SK-N-SH (cell line): ENCODE measurements around the gene TBRG4. TPM values are rescaled to one million over a fixed set of nuclear protein-coding genes. Genes with fewer than 3 reads are reported as not detected.

Experiments used
- CTCF ChIA-PET: fragments of 300-600, 350-600 bp; formaldehyde crosslinking; extraction: SDS; loops from one replicate; lab custom pipeline; 2021; lab: Yijun Ruan, JAX
- POLR2A ChIA-PET: fragments of 350-600 bp; sonication (Branson Sonifier 250); formaldehyde crosslinking; extraction: SDS; loops from one replicate; lab custom pipeline; 2020; ENCODE audit warnings: antibody characterized with exemption, inconsistent platforms; lab: Yijun Ruan, JAX
- DNase-seq: peaks from one replicate; pipeline ENCODE4 v3.0.0; 2012
- H2AFZ ChIP-seq: fragments of 200-600 bp; sonication (generic); 2 replicates; pipeline ENCODE4 v1.8.1; 2016; ENCODE audit warnings: antibody characterized with exemption, mild to moderate bottlenecking, low read depth
- H3F3A ChIP-seq: fragments of 200-600 bp; sonication (generic); replicated peaks from 2 replicates; pipeline ENCODE3; 2016; ENCODE audit warnings: antibody characterized with exemption, mild to moderate bottlenecking; ENCODE audit not compliant: insufficient read depth
- H3K27ac ChIP-seq, 2 experiments: fragments of 200-500 bp in 1 of 2; fragments of 200-600 bp in 1 of 2; sonication (Bioruptor generic) in 1 of 2; sonication (generic), shearing (Covaris generic) in 1 of 2; 2 replicates each; pipeline versions ENCODE4 v1.5.1 to v1.6.1; 2014 to 2016; ENCODE audit warnings: low read depth in 2 of 2, inconsistent platforms in 1 of 2, low read length in 1 of 2, mild to moderate bottlenecking in 1 of 2, mixed read lengths in 1 of 2
- H3K27me3 ChIP-seq: fragments of 200-600 bp; sonication (generic), shearing (Covaris generic); 2 replicates; pipeline ENCODE4 v1.6.1; 2016; ENCODE audit warnings: mixed run types; ENCODE audit not compliant: insufficient read depth
- H3K36me3 ChIP-seq, 2 experiments: fragments of 200-500 bp in 1 of 2; fragments of 200-600 bp in 1 of 2; sonication (Bioruptor generic) in 1 of 2; sonication (generic) in 1 of 2; replicated peaks in 1 of 2; 2 replicates each; pipeline versions ENCODE3 to v1.5.1; 2014 to 2016; ENCODE audit warnings: low read length in 1 of 2, mild to moderate bottlenecking in 1 of 2; ENCODE audit not compliant: insufficient read depth in 2 of 2, control insufficient read depth in 1 of 2
- H3K4me1 ChIP-seq, 2 experiments: fragments of 200-500 bp in 1 of 2; fragments of 200-600 bp in 1 of 2; sonication (Bioruptor generic) in 1 of 2; sonication (generic), shearing (Covaris generic) in 1 of 2; 2 replicates each; pipeline versions ENCODE4 v1.5.1 to v1.6.1; 2014 to 2016; ENCODE audit warnings: low read depth in 1 of 2, low read length in 1 of 2, mixed run types in 1 of 2; ENCODE audit not compliant: insufficient read depth in 2 of 2, control insufficient read depth in 1 of 2
- H3K4me2 ChIP-seq: fragments of 200-600 bp; sonication (generic), shearing (Covaris generic); 2 replicates; pipeline ENCODE4 v1.6.1; 2017; ENCODE audit warnings: mixed run types
- H3K4me3 ChIP-seq, 2 experiments: fragments of 200-500 bp in 1 of 2; fragments of 200-600 bp in 1 of 2; sonication (Bioruptor generic) in 1 of 2; sonication (generic), shearing (Covaris generic) in 1 of 2; 2 replicates each; pipeline versions ENCODE4 v1.5.1 to v1.8.1; 2014 to 2016; ENCODE audit warnings: low read depth in 2 of 2, inconsistent platforms in 1 of 2, low read length in 1 of 2, mild to moderate bottlenecking in 1 of 2, mixed read lengths in 1 of 2, moderate library complexity in 1 of 2
- H3K79me2 ChIP-seq: fragments of 200-600 bp; sonication (generic); 2 replicates; pipeline ENCODE4 v1.8.1; 2017; ENCODE audit warnings: mild to moderate bottlenecking; ENCODE audit not compliant: insufficient read depth
- H3K9ac ChIP-seq: fragments of 200-600 bp; sonication (generic); 2 replicates; pipeline ENCODE4 v1.6.1; 2017; ENCODE audit warnings: mixed run types
- H3K9me2 ChIP-seq: fragments of 200-600 bp; sonication (generic); 2 replicates; pipeline ENCODE4 v1.6.1; 2017; ENCODE audit warnings: mixed run types
- H3K9me3 ChIP-seq: fragments of 200-600 bp; sonication (generic); 2 replicates; pipeline ENCODE4 v1.6.1; 2017; ENCODE audit warnings: mixed run types, mild to moderate bottlenecking, moderate library complexity
- H4K20me1 ChIP-seq: fragments of 200-600 bp; sonication (generic); 2 replicates; pipeline ENCODE4 v1.6.1; 2017; ENCODE audit warnings: mild to moderate bottlenecking, mixed run types; ENCODE audit not compliant: insufficient read depth
- ELF1 ChIP-seq: IDR thresholded peaks from 2 replicates; pipeline ENCODE4 v1.4.0; 2012
- FOSL2 ChIP-seq: IDR thresholded peaks from 2 replicates; pipeline ENCODE4 v1.4.0; 2012; ENCODE audit warnings: low read depth, mild to moderate bottlenecking, moderate library complexity, borderline replicate concordance
- JUND ChIP-seq: IDR thresholded peaks from 2 replicates; pipeline ENCODE4 v1.4.0; 2012
- NFIC ChIP-seq: IDR thresholded peaks from 2 replicates; pipeline ENCODE4 v1.4.0; 2012; ENCODE audit warnings: borderline replicate concordance
- POLR2AphosphoS5 ChIP-seq: IDR thresholded peaks from 2 replicates; pipeline ENCODE4 v1.6.1; 2012; ENCODE audit warnings: low read depth, low read length
- RAD21 ChIP-seq: IDR thresholded peaks from 2 replicates; pipeline ENCODE4 v1.6.1; 2012; ENCODE audit warnings: mild to moderate bottlenecking, low read length
- RFX5 ChIP-seq: IDR thresholded peaks from 2 replicates; pipeline ENCODE4 v1.6.1; 2012; ENCODE audit warnings: mild to moderate bottlenecking, improper control_type of control experiment, low read length
- SIN3A ChIP-seq: IDR thresholded peaks from 2 replicates; pipeline ENCODE4 v1.6.1; 2012; ENCODE audit warnings: low read depth, mild to moderate bottlenecking, low read length, moderate library complexity, borderline replicate concordance
- SMC3 ChIP-seq: IDR thresholded peaks from 2 replicates; pipeline ENCODE4 v1.6.1; 2012; ENCODE audit warnings: low read depth, low read length, improper control_type of control experiment
- TCF12 ChIP-seq: IDR thresholded peaks from 2 replicates; pipeline ENCODE4 v1.4.0; 2012
- WGBS: methylation state at CpG from one replicate; pipeline ENCODE4 v1.1.6; 2017; ENCODE audit warnings: low lambda C conversion rate; 5-methylcytosine and 5-hydroxymethylcytosine counted together
- polyA plus RNA-seq, 3 experiments: library from polyadenylated mRNA; depleted of rRNA; stranded (reverse); fragments of >200 nt; gene quantifications; 2 replicates each; pipeline ENCODE4 v1.2.3, GENCODE V29; 2012
- TF ChIP-seq, protein P1 (sequence below): IDR thresholded peaks from 2 replicates; pipeline ENCODE4 v1.4.0; 2012; ENCODE audit warnings: low read depth, borderline replicate concordance
- TF ChIP-seq, protein P2 (sequence below): IDR thresholded peaks from 2 replicates; pipeline ENCODE4 v1.6.1; 2012; ENCODE audit warnings: mild to moderate bottlenecking, low read depth, low read length, moderate library complexity

The TBRG4 gene
- polyA plus RNA-seq, 1 of the 3 experiments (the other 2 are of a cell fraction), result 76.2 TPM

DNA sequence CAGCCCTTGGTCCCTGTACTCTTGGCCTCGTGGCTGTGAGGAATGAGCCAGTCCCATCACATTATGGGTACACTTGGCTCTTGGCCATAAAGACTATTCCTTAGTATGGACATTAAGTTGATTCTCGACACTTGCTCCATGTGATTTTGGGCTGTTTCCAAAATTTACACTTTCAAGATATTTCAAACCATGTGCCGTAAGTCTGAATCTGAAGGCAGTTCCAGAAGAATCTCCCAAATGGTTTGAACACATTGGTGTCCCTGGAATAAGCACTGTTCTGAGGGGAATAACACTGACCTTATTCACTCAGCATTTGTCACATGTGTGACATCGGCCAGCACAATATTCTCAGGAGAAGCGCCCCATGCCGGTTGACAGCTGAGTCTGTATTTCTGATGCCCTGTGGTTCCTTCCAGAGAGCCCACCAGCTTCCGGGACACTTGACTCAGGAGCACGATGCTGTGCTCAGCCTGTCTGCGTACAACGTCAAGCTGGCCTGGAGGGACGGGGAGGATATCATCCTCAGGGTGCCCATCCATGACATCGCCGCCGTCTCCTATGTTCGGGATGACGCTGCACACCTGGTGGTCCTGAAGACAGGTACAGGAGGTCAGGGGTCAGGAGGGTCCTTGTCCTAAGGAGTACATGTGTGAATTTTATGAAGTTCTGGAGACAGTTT, 47.3 kb downstream of the TBRG4 start:
- CTCF ChIA-PET, result interaction anchor here (0.6 kb wide), 1 partner anchor 216 kb away, joined by 3 read pairs; the partner anchor contains the start of gene H2AZ2
- H3K4me3 ChIP-seq, result no peak overlapping the region
- H3K36me3 ChIP-seq, result peaks cover 32 to 34% of the 10 kb centered on the region in 2 experiments
- no peak overlapping the region for H3K4me2 ChIP-seq
- H2AFZ ChIP-seq, result no peak overlapping the region
- H3K79me2 ChIP-seq, result peaks cover 68% of the 10 kb centered on the region
- H3K4me1 ChIP-seq, result no peaks in the 10 kb centered on the region
- TF ChIP-seq JUND (no peak), RAD21 (no peak), FOSL2 (no peak), SIN3A (no peak), SMC3 (no peak), NFIC (no peak), TCF12 (no peak)
- TF ChIP-seq, protein P1, sequence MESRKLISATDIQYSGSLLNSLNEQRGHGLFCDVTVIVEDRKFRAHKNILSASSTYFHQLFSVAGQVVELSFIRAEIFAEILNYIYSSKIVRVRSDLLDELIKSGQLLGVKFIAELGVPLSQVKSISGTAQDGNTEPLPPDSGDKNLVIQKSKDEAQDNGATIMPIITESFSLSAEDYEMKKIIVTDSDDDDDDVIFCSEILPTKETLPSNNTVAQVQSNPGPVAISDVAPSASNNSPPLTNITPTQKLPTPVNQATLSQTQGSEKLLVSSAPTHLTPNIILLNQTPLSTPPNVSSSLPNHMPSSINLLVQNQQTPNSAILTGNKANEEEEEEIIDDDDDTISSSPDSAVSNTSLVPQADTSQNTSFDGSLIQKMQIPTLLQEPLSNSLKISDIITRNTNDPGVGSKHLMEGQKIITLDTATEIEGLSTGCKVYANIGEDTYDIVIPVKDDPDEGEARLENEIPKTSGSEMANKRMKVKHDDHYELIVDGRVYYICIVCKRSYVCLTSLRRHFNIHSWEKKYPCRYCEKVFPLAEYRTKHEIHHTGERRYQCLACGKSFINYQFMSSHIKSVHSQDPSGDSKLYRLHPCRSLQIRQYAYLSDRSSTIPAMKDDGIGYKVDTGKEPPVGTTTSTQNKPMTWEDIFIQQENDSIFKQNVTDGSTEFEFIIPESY, result no peak
- no peaks in the 10 kb centered on the region for H3K27me3 ChIP-seq
- peaks cover 31% of the 10 kb centered on the region for H4K20me1 ChIP-seq
- H3F3A ChIP-seq, result no peaks in the 10 kb centered on the region
- WGBS, result 98% methylated on average over 16 of the region's 16 CpGs
- no peak overlapping the region for H3K9ac ChIP-seq
- H3K9me2 ChIP-seq, result no peaks in the 10 kb centered on the region
- H3K27ac ChIP-seq, result no peak overlapping the region
- DNase-seq, result no peak
- POLR2A ChIA-PET, result no interaction called here
- H3K9me3 ChIP-seq, result no peaks in the 10 kb centered on the region

DNA sequence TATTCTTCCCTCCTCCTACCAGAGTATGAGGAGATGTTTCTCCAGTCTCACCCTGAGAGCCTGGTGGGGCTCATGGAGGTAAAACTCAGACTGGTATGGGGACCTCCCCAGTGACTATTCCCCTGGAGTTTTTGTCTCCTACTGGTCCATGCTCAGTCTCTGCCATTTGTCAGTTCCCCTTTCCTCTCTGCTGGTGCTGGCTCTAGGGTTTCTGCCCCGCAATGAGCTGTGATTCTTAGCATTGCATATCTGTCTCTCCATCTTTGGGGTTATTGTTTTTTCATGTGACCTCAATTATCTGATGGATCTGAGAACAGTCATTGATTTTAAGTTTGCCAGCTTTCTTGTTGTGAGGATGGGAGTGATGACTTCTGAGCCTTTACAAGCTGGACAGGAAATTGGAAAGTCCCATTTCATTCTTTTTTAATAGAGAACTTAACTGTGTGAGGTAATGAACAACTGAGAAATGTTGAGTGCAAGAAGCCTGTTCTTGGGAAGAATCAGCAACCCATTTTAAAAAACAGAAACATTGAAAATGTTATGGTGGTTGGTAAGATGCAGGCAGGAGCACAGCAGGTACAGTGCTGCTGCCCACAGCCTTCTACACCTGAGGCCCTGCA, 49.6 kb downstream of the TBRG4 start:
- DNase-seq, result no peak
- no peak overlapping the region for H3K4me2 ChIP-seq
- peaks cover 29% of the 10 kb centered on the region for H4K20me1 ChIP-seq
- no peaks in the 10 kb centered on the region for H3K9me3 ChIP-seq
- peaks cover 82% of the 10 kb centered on the region for H3K79me2 ChIP-seq
- no peak overlapping the region for H3K4me3 ChIP-seq
- H2AFZ ChIP-seq, result no peak overlapping the region
- no peaks in the 10 kb centered on the region for H3K9me2 ChIP-seq
- H3F3A ChIP-seq, result no peaks in the 10 kb centered on the region
- H3K9ac ChIP-seq, result no peak overlapping the region
- WGBS, result 100% methylated on average over 1 of the region's 1 CpG
- ChIA-PET CTCF (no interaction called here), POLR2A (no interaction called here)
- peaks cover 0 to 2% of the 10 kb centered on the region in 2 experiments; a peak in 1 of 4 replicates for H3K4me1 ChIP-seq
- no peaks in the 10 kb centered on the region for H3K27me3 ChIP-seq
- no peak for TF ChIP-seq ELF1
- no peak overlapping the region for H3K27ac ChIP-seq
- H3K36me3 ChIP-seq, result peaks cover 21 to 28% of the 10 kb centered on the region in 2 experiments

DNA sequence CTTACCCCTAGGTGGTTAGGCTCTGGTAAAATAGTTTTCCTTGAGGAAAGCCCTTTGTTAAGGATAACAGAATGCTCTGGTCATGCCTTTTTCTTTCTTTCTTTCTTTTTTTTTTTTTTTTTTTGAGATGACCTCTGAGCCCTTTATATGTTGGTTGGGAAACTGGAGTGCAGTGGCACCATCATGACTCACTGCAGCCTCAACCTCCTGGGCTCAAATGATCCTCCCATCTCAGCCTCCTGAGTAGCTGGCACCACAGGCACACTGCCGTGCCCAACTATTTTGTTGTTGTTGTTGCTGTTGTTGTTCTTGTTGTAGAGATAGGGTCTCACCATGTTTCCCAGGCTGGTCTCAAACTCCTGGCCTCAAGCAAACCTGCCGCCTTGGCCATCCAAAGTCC, 50.1 kb downstream of the TBRG4 start:
- no peak overlapping the region for H3K9ac ChIP-seq
- peaks cover 29% of the 10 kb centered on the region for H4K20me1 ChIP-seq
- H3F3A ChIP-seq, result no peaks in the 10 kb centered on the region
- ChIA-PET CTCF (interaction anchor here (1.5 kb wide), 1 partner anchor 51 kb away, joined by 5 read pairs; no protein-coding TSS in a partner anchor), POLR2A (no interaction called here)
- WGBS, result 94% methylated on average over 2 of the region's 2 CpGs
- no peaks in the 10 kb centered on the region for H3K9me2 ChIP-seq
- peaks cover 87% of the 10 kb centered on the region for H3K79me2 ChIP-seq
- TF ChIP-seq, protein P2, sequence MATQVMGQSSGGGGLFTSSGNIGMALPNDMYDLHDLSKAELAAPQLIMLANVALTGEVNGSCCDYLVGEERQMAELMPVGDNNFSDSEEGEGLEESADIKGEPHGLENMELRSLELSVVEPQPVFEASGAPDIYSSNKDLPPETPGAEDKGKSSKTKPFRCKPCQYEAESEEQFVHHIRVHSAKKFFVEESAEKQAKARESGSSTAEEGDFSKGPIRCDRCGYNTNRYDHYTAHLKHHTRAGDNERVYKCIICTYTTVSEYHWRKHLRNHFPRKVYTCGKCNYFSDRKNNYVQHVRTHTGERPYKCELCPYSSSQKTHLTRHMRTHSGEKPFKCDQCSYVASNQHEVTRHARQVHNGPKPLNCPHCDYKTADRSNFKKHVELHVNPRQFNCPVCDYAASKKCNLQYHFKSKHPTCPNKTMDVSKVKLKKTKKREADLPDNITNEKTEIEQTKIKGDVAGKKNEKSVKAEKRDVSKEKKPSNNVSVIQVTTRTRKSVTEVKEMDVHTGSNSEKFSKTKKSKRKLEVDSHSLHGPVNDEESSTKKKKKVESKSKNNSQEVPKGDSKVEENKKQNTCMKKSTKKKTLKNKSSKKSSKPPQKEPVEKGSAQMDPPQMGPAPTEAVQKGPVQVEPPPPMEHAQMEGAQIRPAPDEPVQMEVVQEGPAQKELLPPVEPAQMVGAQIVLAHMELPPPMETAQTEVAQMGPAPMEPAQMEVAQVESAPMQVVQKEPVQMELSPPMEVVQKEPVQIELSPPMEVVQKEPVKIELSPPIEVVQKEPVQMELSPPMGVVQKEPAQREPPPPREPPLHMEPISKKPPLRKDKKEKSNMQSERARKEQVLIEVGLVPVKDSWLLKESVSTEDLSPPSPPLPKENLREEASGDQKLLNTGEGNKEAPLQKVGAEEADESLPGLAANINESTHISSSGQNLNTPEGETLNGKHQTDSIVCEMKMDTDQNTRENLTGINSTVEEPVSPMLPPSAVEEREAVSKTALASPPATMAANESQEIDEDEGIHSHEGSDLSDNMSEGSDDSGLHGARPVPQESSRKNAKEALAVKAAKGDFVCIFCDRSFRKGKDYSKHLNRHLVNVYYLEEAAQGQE, result no peak
- no peak for TF ChIP-seq JUND
- no peak for TF ChIP-seq ELF1
- no peak for TF ChIP-seq RFX5
- no peak for TF ChIP-seq POLR2AphosphoS5
- TF ChIP-seq, all 33 proteins: peak for 0
- Histone ChIP-seq H3K36me3 (peaks cover 21 to 28% of the 10 kb centered on the region in 2 experiments), H3K27ac (no peak overlapping the region), H3K4me1 (peaks cover 0 to 2% of the 10 kb centered on the region in 2 experiments; a peak in 1 of 4 replicates), H3K9me3 (no peaks in the 10 kb centered on the region), H3K4me3 (no peak overlapping the region), H3K27me3 (no peaks in the 10 kb centered on the region), H2AFZ (no peak overlapping the region), H3K4me2 (no peak overlapping the region)
- DNase-seq, result no peak
